ENCODE data around the gene SPOCK2. TPM values are rescaled to one million over a fixed set of nuclear protein-coding genes. Genes with fewer than 3 reads are reported as not detected.

The SPOCK2 gene
- polyA plus RNA-seq, 1 experiment: 0.02 TPM

- TF ChIP-seq, protein P1, sequence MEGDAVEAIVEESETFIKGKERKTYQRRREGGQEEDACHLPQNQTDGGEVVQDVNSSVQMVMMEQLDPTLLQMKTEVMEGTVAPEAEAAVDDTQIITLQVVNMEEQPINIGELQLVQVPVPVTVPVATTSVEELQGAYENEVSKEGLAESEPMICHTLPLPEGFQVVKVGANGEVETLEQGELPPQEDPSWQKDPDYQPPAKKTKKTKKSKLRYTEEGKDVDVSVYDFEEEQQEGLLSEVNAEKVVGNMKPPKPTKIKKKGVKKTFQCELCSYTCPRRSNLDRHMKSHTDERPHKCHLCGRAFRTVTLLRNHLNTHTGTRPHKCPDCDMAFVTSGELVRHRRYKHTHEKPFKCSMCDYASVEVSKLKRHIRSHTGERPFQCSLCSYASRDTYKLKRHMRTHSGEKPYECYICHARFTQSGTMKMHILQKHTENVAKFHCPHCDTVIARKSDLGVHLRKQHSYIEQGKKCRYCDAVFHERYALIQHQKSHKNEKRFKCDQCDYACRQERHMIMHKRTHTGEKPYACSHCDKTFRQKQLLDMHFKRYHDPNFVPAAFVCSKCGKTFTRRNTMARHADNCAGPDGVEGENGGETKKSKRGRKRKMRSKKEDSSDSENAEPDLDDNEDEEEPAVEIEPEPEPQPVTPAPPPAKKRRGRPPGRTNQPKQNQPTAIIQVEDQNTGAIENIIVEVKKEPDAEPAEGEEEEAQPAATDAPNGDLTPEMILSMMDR (IDR thresholded peaks at IDR 0.05; ENCODE audit: low read depth, low read length): no peak
- H3K9me3 ChIP-seq (ENCODE audit: control insufficient read depth, insufficient read depth, low read length): no peaks in the 10 kb centered on the region; the same call in 1 of the 2 replicates
- H3K27me3 ChIP-seq (ENCODE audit: control insufficient read depth, insufficient read depth, low read length): peaks cover 34% of the 10 kb centered on the region
- CTCF ChIA-PET: no interaction called here
- POLR2A ChIA-PET: no interaction called here
- no peak for DNase-seq (ENCODE audit: low read depth, low spot score)
- no peak overlapping the region for H3K4me3 ChIP-seq (ENCODE audit: low read depth, low read length)
- H3K27ac ChIP-seq (ENCODE audit: low read depth, low read length): no peak overlapping the region
These were observed 10.9 kb downstream of the SPOCK2 start for GRCh38 chr10:72077275-72077990.

DNA sequence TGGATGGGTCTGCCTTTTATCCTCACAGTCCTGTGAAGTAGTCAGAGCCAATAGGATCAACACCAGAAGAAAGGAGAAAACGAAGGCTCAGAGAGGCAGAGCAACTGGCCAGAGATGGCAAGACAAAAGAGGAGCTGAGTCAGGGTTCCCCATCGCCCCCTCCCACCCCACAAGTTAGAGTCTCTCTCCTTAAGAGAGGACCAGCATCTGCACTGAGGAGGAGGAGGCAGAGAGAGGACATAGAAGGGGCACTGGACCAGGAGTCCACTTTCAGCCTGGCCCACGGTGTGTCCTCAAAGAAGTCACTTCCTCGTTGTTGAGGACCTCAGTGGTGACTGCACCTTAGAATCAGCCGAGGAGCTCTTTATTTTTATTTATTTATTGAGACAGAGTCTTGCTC is 11.6 kb downstream of the SPOCK2 start:
- CTCF ChIA-PET: no interaction called here

GRCh38 chr10:72075376-72076115 is 12.8 kb downstream of the SPOCK2 start:
- no peak for DNase-seq (ENCODE audit: low read depth, low spot score)

More for the DNA sequence above, 11.6 kb downstream of the SPOCK2 start:
- no peak overlapping the region for H3K4me3 ChIP-seq (ENCODE audit: low read depth, low read length)
- H3K27ac ChIP-seq (ENCODE audit: low read depth, low read length): no peak overlapping the region
- H3K27me3 ChIP-seq (ENCODE audit: control insufficient read depth, insufficient read depth, low read length): peaks cover 37% of the 10 kb centered on the region
- DNase-seq (ENCODE audit: low read depth, low spot score): no peak
- TF ChIP-seq, protein P1 (IDR thresholded peaks at IDR 0.05; ENCODE audit: low read depth, low read length): no peak
- H3K9me3 ChIP-seq (ENCODE audit: control insufficient read depth, insufficient read depth, low read length): peaks cover 6% of the 10 kb centered on the region
- POLR2A ChIA-PET: no interaction called here

GRCh38 chr10:72074574-72075375 is 13.6 kb downstream of the SPOCK2 start:
- DNase-seq (ENCODE audit: low read depth, low spot score): no peak

More at GRCh38 chr10:72075376-72076115, 12.8 kb downstream of the SPOCK2 start:
- CTCF ChIA-PET: no interaction called here
- TF ChIP-seq, protein P1 (IDR thresholded peaks at IDR 0.05; ENCODE audit: low read depth, low read length): no peak
- POLR2A ChIA-PET: no interaction called here
- no peak overlapping the region for H3K4me3 ChIP-seq (ENCODE audit: low read depth, low read length)
- H3K9me3 ChIP-seq (ENCODE audit: control insufficient read depth, insufficient read depth, low read length): peaks cover 8% of the 10 kb centered on the region
- H3K27me3 ChIP-seq (ENCODE audit: control insufficient read depth, insufficient read depth, low read length): peaks cover 35% of the 10 kb centered on the region
- no peak overlapping the region for H3K27ac ChIP-seq (ENCODE audit: low read depth, low read length)

More at GRCh38 chr10:72074574-72075375, 13.6 kb downstream of the SPOCK2 start:
- POLR2A ChIA-PET: no interaction called here
- H3K27me3 ChIP-seq (ENCODE audit: control insufficient read depth, insufficient read depth, low read length): peaks cover 32% of the 10 kb centered on the region
- H3K27ac ChIP-seq (ENCODE audit: low read depth, low read length): no peak overlapping the region
- H3K9me3 ChIP-seq (ENCODE audit: control insufficient read depth, insufficient read depth, low read length): peaks cover 8% of the 10 kb centered on the region
- H3K4me3 ChIP-seq (ENCODE audit: low read depth, low read length): no peak overlapping the region
- TF ChIP-seq, protein P1 (IDR thresholded peaks at IDR 0.05; ENCODE audit: low read depth, low read length): no peak
- CTCF ChIA-PET: no interaction called here

Data from AG04450 (cell line).